Fibroblast of lung (primary cell): Measurements from ENCODE around the gene GPRC5C.

Experiments used
- EZH2 ChIP-seq: IDR thresholded peaks from 2 replicates; pipeline ENCODE4 v1.5.1; 2012; ENCODE audit warnings: low read length, control low read depth, mild to moderate bottlenecking; ENCODE audit errors: missing control alignments
- TF ChIP-seq, protein P1 (sequence below), 2 donors: IDR thresholded peaks in 1 of 2; conservative IDR thresholded peaks in 1 of 2; 1 replicate in 1 of 2; 2 replicates in 1 of 2; pipeline ENCODE4 v1.5.1; 2011 to 2012; ENCODE audit warnings: low read length in 2 of 2, control low read depth in 1 of 2, inconsistent platforms in 1 of 2, low read depth in 1 of 2, mild to moderate bottlenecking in 1 of 2

GRCh38 chr17:74430385-74430705 lies 1.5 kb upstream of the GPRC5C start:
- TF ChIP-seq, protein P1, sequence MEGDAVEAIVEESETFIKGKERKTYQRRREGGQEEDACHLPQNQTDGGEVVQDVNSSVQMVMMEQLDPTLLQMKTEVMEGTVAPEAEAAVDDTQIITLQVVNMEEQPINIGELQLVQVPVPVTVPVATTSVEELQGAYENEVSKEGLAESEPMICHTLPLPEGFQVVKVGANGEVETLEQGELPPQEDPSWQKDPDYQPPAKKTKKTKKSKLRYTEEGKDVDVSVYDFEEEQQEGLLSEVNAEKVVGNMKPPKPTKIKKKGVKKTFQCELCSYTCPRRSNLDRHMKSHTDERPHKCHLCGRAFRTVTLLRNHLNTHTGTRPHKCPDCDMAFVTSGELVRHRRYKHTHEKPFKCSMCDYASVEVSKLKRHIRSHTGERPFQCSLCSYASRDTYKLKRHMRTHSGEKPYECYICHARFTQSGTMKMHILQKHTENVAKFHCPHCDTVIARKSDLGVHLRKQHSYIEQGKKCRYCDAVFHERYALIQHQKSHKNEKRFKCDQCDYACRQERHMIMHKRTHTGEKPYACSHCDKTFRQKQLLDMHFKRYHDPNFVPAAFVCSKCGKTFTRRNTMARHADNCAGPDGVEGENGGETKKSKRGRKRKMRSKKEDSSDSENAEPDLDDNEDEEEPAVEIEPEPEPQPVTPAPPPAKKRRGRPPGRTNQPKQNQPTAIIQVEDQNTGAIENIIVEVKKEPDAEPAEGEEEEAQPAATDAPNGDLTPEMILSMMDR (conservative IDR thresholded peaks at IDR 0.05 in 1 of 2, IDR thresholded peaks at IDR 0.05 in 1 of 2; ENCODE audit: low read depth in 1 of 2, low read length in 2 of 2), result no peak
- no peak for TF ChIP-seq EZH2
